Right lobe of liver (tissue), 4 donors: ENCODE data around the gene IGDCC3.

Experiments
- POLR2A ChIP-seq: fragments of 450-650 bp; IDR thresholded peaks from one replicate; pipeline ENCODE4 v1.6.1; 2017; ENCODE audit warnings: antibody characterized with exemption, mild to moderate bottlenecking
- TF ChIP-seq, protein P1 (sequence below), 4 donors: fragments of 200-600 bp in 3 of 4; fragments of 450-650 bp in 1 of 4; IDR thresholded peaks; one replicate each; pipeline versions ENCODE4 v1.5.1 to v1.8.0; 2016 to 2022; ENCODE audit warnings: antibody characterized with exemption in 4 of 4, mild to moderate bottlenecking in 2 of 4
- donor health status: DM: no; HTN: no; CAD: no.
- donor health status: DM: no; HTN: no; CAD: no.
- donor health status: DM: no; HTN: yes; CAD: no.

DNA sequence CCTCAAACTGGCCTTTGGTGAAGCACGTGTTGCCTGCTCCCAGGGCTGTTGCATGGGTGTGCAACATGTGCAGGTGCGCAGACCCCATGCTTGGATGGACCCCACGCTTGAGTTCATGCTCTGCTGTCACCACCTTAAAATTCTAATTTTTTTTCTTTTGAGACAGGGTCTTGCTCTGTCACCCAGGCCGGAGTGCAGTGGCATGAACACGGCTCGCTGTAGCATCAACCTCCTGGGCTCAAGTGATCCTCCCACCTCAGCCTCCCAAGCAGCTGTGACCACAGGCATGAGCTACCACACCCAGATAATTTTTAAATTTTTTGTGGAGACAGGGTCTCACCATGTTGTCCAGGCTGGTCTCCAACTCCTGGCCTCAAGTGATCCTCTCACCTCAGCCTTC is 9.1 kb upstream of the IGDCC3 start:
- TF ChIP-seq, protein P1, sequence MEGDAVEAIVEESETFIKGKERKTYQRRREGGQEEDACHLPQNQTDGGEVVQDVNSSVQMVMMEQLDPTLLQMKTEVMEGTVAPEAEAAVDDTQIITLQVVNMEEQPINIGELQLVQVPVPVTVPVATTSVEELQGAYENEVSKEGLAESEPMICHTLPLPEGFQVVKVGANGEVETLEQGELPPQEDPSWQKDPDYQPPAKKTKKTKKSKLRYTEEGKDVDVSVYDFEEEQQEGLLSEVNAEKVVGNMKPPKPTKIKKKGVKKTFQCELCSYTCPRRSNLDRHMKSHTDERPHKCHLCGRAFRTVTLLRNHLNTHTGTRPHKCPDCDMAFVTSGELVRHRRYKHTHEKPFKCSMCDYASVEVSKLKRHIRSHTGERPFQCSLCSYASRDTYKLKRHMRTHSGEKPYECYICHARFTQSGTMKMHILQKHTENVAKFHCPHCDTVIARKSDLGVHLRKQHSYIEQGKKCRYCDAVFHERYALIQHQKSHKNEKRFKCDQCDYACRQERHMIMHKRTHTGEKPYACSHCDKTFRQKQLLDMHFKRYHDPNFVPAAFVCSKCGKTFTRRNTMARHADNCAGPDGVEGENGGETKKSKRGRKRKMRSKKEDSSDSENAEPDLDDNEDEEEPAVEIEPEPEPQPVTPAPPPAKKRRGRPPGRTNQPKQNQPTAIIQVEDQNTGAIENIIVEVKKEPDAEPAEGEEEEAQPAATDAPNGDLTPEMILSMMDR (IDR thresholded peaks at IDR 0.05): no peak
- TF ChIP-seq POLR2A: no peak
